Measurements from ENCODE around the gene TOR2A. TPM values are rescaled to one million over a fixed set of nuclear protein-coding genes. Genes with fewer than 3 reads are reported as not detected.

TOR2A gene
- total RNA-seq, 4 donors from 2014 or later: 31.4 to 126 (median 48.1) TPM

DNA sequence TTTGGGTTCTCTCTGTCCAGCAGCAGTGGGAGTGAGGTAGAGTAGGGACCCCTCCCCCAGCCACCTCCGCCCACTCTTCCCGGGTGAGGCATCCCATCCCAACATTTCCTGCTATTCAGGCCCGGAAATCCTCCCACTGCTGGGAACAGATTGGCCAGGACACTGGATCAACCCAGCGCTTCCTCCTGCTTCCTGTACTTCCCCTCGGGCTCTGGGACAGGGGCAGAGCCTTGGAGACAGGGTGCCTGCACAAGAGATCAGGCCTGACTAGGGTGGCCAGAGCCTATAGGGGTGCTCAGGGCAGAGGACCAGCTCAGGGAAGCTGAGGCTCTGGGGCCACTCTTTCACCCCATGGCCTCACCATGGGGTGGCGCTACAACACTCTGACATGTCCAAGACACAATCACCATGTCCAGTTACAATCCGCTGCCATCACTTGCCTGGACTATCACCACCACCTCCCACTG lies 28.9 kb upstream of the TOR2A start:
- in situ Hi-C loops (cut with MboI; ENCODE audit: low pct_ligation_motif_present in 1 of 4, low pct_unique_long_range_greater_than_20kb in 1 of 4, low sequenced_read_pairs in 3 of 4) (no loop called here), intact Hi-C loops (cut with DNase I; ENCODE audit: low total_unique reads) (no loop called here)
- Histone ChIP-seq H3K27ac (peak overlapping the region in 2 of 4 donors; percentile 41 to 48), H3K4me3 (no peak overlapping the region), H3K9me3 (no peaks in the 10 kb centered on the region), H3K27me3 (no peaks in the 10 kb centered on the region), H3K36me3 (no peaks in the 10 kb centered on the region), H3K4me1 (peaks cover 0 to 14% (median 0%) of the 10 kb centered on the region in 4 donors)
- WGBS, 2 donors (ENCODE audit: low coverage in 1 of 2): 43 to 48% methylated on average over 1 to 7 of the region's 7 CpGs
- DNase-seq: peak; percentile 66
- peak in 1 of 3 donors; percentile 10 for TF ChIP-seq POLR2AphosphoS5 (IDR thresholded peaks at IDR 0.05)
- no peak for TF ChIP-seq POLR2A (IDR thresholded peaks at IDR 0.05)
- peak; percentile 22 to 49 (median 31) for TF ChIP-seq CTCF (IDR thresholded peaks at IDR 0.05)
- peak; percentile 75 for TF ChIP-seq EP300 (IDR thresholded peaks at IDR 0.05; ENCODE audit: low read depth)

DNA sequence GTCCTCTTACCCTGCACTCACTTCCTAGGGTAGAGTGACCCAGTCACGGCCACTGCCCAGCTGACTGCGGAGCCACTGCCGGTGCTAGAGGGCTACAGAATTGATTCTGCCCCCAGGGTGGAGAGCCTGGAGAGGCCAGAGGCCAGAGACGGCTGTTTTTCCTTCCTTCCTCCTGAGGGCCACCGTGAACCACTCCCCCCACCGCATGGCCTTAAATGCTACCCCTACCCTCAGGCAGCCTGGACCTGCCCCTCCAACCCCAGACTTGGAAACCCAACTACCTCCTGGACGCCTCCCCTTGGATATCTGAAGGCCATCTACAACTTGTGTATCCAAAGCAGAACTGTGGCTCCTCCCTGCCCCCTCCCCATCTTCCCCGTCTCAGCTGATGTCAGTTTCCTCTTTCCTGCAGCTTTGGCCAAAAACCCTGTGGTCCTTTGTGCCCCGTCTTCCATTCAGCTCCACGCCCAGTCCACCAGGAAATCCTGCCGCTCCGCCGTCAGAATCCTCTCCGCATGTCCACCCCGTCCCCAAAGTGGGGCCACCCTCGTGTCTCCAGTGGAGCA lies 27.1 kb upstream of the TOR2A start:
- Histone ChIP-seq H3K4me1 (peaks cover 0 to 5% (median 0%) of the 10 kb centered on the region in 4 donors), H3K27me3 (no peaks in the 10 kb centered on the region), H3K27ac (peak overlapping the region; percentile 26 to 51 (median 38)), H3K4me3 (no peak overlapping the region), H3K9me3 (no peaks in the 10 kb centered on the region), H3K36me3 (no peaks in the 10 kb centered on the region)
- TF ChIP-seq EP300 (IDR thresholded peaks at IDR 0.05; ENCODE audit: low read depth) (no peak), POLR2A (IDR thresholded peaks at IDR 0.05) (no peak), POLR2AphosphoS5 (IDR thresholded peaks at IDR 0.05) (no peak), CTCF (IDR thresholded peaks at IDR 0.05) (no peak)
- in situ Hi-C loops (cut with MboI; ENCODE audit: low pct_ligation_motif_present in 1 of 4, low pct_unique_long_range_greater_than_20kb in 1 of 4, low sequenced_read_pairs in 3 of 4): no loop called here
- intact Hi-C loops (cut with DNase I; ENCODE audit: low total_unique reads): no loop called here
- 56% methylated on average over 16 of the region's 16 CpGs; no CpG with 5 or more reads in 1 of the 2 donors for WGBS, 2 donors (ENCODE audit: low coverage in 1 of 2)
- no peak for DNase-seq

- 33 to 52% methylated on average over 2 to 5 of the region's 5 CpGs for WGBS, 2 donors (ENCODE audit: low coverage in 1 of 2)
- Histone ChIP-seq H3K36me3 (no peaks in the 10 kb centered on the region), H3K27ac (peak overlapping the region in 3 of 4 donors; percentile 28 to 51 (median 43)), H3K4me3 (no peak overlapping the region), H3K27me3 (peaks cover 3% of the 10 kb centered on the region), H3K4me1 (no peaks in the 10 kb centered on the region), H3K9me3 (no peaks in the 10 kb centered on the region)
- TF ChIP-seq POLR2AphosphoS5 (IDR thresholded peaks at IDR 0.05): no peak
- no peak for TF ChIP-seq POLR2A (IDR thresholded peaks at IDR 0.05)
- TF ChIP-seq EP300 (IDR thresholded peaks at IDR 0.05; ENCODE audit: low read depth): no peak
- TF ChIP-seq CTCF (IDR thresholded peaks at IDR 0.05): no peak
- DNase-seq: no peak
- intact Hi-C loops (cut with DNase I; ENCODE audit: low total_unique reads): no loop called here
- in situ Hi-C loops (cut with MboI; ENCODE audit: low pct_ligation_motif_present in 1 of 4, low pct_unique_long_range_greater_than_20kb in 1 of 4, low sequenced_read_pairs in 3 of 4): no loop called here
Observed at GRCh38 chr9:127761491-127761956, 26.4 kb upstream of the TOR2A start.

GRCh38 chr9:127761061-127761460 lies 26.0 kb upstream of the TOR2A start:
- peak overlapping the region in 1 of 4 donors; percentile 2 for H3K27ac ChIP-seq
- H3K4me3 ChIP-seq: no peak overlapping the region
- intact Hi-C loops (cut with DNase I; ENCODE audit: low total_unique reads) (no loop called here), in situ Hi-C loops (cut with MboI; ENCODE audit: low pct_ligation_motif_present in 1 of 4, low pct_unique_long_range_greater_than_20kb in 1 of 4, low sequenced_read_pairs in 3 of 4) (no loop called here)
- DNase-seq: no peak
- WGBS, 2 donors (ENCODE audit: low coverage in 1 of 2): 86% methylated on average over 5 of the region's 5 CpGs; no CpG with 5 or more reads in 1 of the 2 donors
- H3K27me3 ChIP-seq: peaks cover 7% of the 10 kb centered on the region
- no peaks in the 10 kb centered on the region for H3K9me3 ChIP-seq
- H3K4me1 ChIP-seq: no peaks in the 10 kb centered on the region
- TF ChIP-seq CTCF (IDR thresholded peaks at IDR 0.05) (no peak), POLR2A (IDR thresholded peaks at IDR 0.05) (no peak), EP300 (IDR thresholded peaks at IDR 0.05; ENCODE audit: low read depth) (no peak), POLR2AphosphoS5 (IDR thresholded peaks at IDR 0.05) (no peak)
- H3K36me3 ChIP-seq: no peaks in the 10 kb centered on the region
